Ovary (tissue), 9 donors: ENCODE data around the gene ADAMTSL4. TPM values are rescaled to one million over a fixed set of nuclear protein-coding genes. Genes with fewer than 3 reads are reported as not detected.

Experiments
- DNase-seq, 5 donors: peaks; one replicate each; pipeline ENCODE4 v3.0.0-alpha.2; 2019 to 2020
- H3K27ac ChIP-seq, 2 donors: fragments of 200-600 bp; one replicate each; pipeline versions ENCODE4 v1.5.1 to v1.8.0; 2019 to 2022
- H3K27me3 ChIP-seq: fragments of 200-600 bp; one replicate; pipeline ENCODE4 v1.8.0; 2022
- H3K36me3 ChIP-seq: fragments of 200-600 bp; sonication (generic); one replicate; pipeline ENCODE4 v1.5.1; 2019
- H3K4me1 ChIP-seq: one replicate; pipeline ENCODE4 v1.8.1; 2013; ENCODE audit warnings: mild to moderate bottlenecking, moderate library complexity; ENCODE audit not compliant: insufficient read depth
- H3K4me3 ChIP-seq: fragments of 200-600 bp; sonication (generic); one replicate; pipeline ENCODE4 v1.5.1; 2017
- H3K9me3 ChIP-seq, 2 donors: fragments of 200-600 bp in 1 of 2; sonication (generic) in 1 of 2; one replicate each; pipeline versions ENCODE4 v1.5.1 to v1.8.1; 2013 to 2019; ENCODE audit warnings: mild to moderate bottlenecking in 1 of 2, moderate library complexity in 1 of 2
- EP300 ChIP-seq: sonication (generic); formaldehyde crosslinking; IDR thresholded peaks from one replicate; pipeline ENCODE4 v1.6.1; 2017; ENCODE audit warnings: antibody characterized with exemption
- POLR2A ChIP-seq: fragments of 450-650 bp; IDR thresholded peaks from one replicate; pipeline ENCODE4 v1.6.1; 2017; ENCODE audit warnings: antibody characterized with exemption, mild to moderate bottlenecking, moderate library complexity
- WGBS, 3 donors: extraction: QIAGEN DNeasy Blood & Tissue Kit in 1 of 3; methylation state at CpG; one replicate each; pipeline versions ENCODE4 v1.1.5 to v1.1.7; 2013 to 2017; 5-methylcytosine and 5-hydroxymethylcytosine counted together
- intact Hi-C, 4 donors: fragments of 100-400 bp; cut with DNase I; formaldehyde crosslinking; loops; one replicate each; pipeline versions ENCODE4 v1.11.0 to v1.15.1; 2022 to 2023
- polyA plus RNA-seq, 2 donors: library from polyadenylated mRNA; stranded (reverse); fragments of 200-250 nt in 1 of 2; fragments of 350-450 nt in 1 of 2; fragmentation: Illumina TruSeq in 1 of 2; extraction: RNeasy Lipid Tissue Mini Kit (QIAGEN cat#74804) in 1 of 2; gene quantifications; one replicate each; pipeline ENCODE4 v1.2.3, GENCODE V29; 2013 to 2014
- total RNA-seq, 7 donors: library from RNA; depleted of rRNA in 2 of 7; stranded (reverse); fragments of >200 nt in 2 of 7; fragmentation: NEBNext Ultra II Directional in 3 of 7; extraction: Animal tissue kit (Norgen Biotek cat#: 25700) in 3 of 7; gene quantifications; one replicate each; pipeline versions ENCODE4 v1.1.0 to v1.2.4, GENCODE V29; 2016 to 2023
- TF ChIP-seq, protein P1 (sequence below), 3 donors: fragments of 450-650 bp in 2 of 3; fragments of 200-600 bp in 1 of 3; IDR thresholded peaks; one replicate each; pipeline versions ENCODE4 v1.5.1 to v1.8.0; 2016 to 2022; ENCODE audit warnings: antibody characterized with exemption in 3 of 3, mild to moderate bottlenecking in 1 of 3
- donor health status: DM: no; HTN: no; CAD: no; lungs with moderate emphysema.
- donor health status: DM: no; HTN: no; CAD: no.
- donor health status: Bipolar disorder and iron deficiency.
- donor health status: DM: yes; HTN: yes; CAD: no.
- donor health status: DM: no; HTN: no; CAD: no.
- donor health status: DM: yes; HTN: yes; CAD: no.

The ADAMTSL4 gene
- total and polyA plus RNA-seq, 9 donors: 8.8 to 86.6 (median 17.0) TPM

DNA sequence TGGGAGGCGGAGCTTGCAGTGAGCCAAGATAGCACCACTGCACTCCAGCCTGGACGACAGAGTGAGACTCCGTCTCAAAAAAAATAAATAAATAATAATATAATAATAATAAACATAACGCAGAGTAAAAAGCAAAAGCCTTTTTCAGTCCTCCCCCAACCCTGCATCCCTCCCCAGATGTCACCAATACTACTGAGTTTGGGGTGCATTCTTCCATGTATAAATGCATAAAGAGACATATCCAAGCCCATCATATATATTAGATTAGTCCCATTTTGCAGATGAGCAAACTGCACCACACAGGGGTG lies 930 bp upstream of the ADAMTSL4 start:
- no peaks in the 10 kb centered on the region for H3K9me3 ChIP-seq
- no peaks in the 10 kb centered on the region for H3K36me3 ChIP-seq
- intact Hi-C loops: no loop called here
- no peaks in the 10 kb centered on the region for H3K27me3 ChIP-seq
- 36 to 42% (median 38%) methylated on average over 4 of the region's 4 CpGs for WGBS, 3 donors
- H3K27ac ChIP-seq: peak overlapping the region; percentile 89 to 92
- H3K4me3 ChIP-seq: peak overlapping the region; percentile 59
- H3K4me1 ChIP-seq: peaks cover 16% of the 10 kb centered on the region
- no peak for DNase-seq
- TF ChIP-seq EP300 (no peak), POLR2A (no peak)

DNA sequence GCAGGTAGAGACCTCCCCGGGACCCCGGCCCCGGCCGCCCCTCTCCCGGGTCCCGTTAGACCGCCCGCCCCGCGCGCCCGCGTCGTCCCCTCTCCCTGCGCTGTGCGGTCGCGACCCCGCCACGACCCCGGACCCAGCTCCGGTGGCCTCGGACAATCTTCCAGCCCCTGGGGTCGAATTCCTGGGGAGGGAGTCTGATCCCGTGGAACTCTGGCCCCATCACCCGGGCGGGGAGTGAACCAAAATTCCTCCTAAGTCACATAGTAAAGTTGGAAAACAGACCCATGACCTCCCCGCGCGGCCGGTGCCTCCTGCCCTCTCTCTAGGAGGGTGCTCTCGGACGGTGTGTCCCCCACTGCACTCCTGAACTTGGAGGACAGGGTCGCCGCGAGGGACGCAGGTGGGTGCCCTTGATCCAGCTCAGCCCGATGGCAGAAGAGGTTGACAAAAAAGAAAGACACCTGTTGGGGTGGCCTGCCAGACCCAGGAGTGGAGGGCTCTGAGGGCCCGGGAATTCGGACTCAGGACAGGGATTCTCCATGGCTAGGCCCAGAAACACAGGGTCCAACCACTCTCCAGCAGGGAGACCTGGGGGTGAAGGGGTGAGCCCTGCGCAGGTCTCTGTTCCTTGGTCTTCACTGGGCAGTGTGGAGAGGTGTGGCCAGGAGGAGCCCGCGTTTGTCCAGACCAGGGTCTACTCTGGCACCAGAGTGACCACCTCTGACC lies 451 bp downstream of the ADAMTSL4 start:
- Histone ChIP-seq H3K27me3 (no peaks in the 10 kb centered on the region), H3K27ac (peak overlapping the region; percentile 89 to 92), H3K4me1 (peaks cover 16% of the 10 kb centered on the region), H3K36me3 (no peaks in the 10 kb centered on the region), H3K4me3 (peak overlapping the region; percentile 59), H3K9me3 (no peaks in the 10 kb centered on the region)
- intact Hi-C loops: loop anchor here in 3 of 4 donors (10.0 kb wide), 3 partner anchors 75 to 265 kb away; partner anchors contain the start of genes ENSA (in 1 of the 3) and GOLPH3L (in 1 of the 3)
- DNase-seq: peak; percentile 62 to 74 (median 69)
- WGBS, 3 donors: 3 to 10% (median 10%) methylated on average over 36 to 43 of the region's 43 CpGs
- TF ChIP-seq EP300 (no peak), POLR2A (peak; percentile 49)
- TF ChIP-seq, protein P1, sequence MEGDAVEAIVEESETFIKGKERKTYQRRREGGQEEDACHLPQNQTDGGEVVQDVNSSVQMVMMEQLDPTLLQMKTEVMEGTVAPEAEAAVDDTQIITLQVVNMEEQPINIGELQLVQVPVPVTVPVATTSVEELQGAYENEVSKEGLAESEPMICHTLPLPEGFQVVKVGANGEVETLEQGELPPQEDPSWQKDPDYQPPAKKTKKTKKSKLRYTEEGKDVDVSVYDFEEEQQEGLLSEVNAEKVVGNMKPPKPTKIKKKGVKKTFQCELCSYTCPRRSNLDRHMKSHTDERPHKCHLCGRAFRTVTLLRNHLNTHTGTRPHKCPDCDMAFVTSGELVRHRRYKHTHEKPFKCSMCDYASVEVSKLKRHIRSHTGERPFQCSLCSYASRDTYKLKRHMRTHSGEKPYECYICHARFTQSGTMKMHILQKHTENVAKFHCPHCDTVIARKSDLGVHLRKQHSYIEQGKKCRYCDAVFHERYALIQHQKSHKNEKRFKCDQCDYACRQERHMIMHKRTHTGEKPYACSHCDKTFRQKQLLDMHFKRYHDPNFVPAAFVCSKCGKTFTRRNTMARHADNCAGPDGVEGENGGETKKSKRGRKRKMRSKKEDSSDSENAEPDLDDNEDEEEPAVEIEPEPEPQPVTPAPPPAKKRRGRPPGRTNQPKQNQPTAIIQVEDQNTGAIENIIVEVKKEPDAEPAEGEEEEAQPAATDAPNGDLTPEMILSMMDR (IDR thresholded peaks at IDR 0.05): peak in 1 of 3 donors; percentile 9

DNA sequence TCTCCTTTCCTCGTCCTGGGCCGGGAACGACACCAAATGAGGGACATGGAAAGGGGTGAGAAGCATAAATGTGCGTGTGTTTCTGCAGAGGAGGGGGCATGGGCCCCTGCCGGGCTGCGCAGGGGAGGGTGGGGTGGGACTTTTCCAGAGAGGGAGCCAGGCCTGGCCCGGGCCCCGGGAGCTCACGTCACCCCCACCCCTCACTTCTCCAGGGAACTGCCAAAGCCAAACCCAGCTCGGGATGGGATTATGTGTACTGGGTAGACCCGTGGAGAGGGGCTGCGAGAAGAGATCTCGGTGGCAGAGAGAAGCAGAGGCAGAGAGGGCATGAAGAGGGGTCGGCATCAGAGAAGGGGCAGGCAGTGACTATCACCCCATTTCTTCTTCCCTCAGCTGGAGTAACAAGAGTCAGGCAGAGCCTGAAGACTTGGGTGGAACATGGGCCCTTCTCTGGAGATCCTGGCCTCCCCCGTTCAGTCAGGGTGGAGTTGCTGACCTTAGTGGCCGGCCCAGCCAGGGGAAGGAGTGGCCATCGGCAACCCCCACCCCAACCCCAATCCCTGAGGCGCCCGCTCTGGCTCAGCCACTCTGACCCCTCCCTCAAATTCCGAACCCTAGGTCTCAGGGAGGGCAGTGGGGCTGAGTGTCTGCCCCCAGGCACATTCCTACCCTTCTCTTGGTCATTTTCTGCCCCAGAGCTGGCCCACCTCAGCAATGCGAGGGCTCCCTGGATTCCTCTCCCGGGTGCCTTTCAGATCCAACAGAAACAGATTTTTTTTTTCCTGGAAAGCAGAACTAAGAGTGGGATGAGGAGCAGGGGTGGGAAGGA lies 1.2 kb downstream of the ADAMTSL4 start:
- H3K27me3 ChIP-seq: no peaks in the 10 kb centered on the region
- peak; percentile 72 to 86 (median 75) for DNase-seq
- H3K9me3 ChIP-seq: no peaks in the 10 kb centered on the region
- H3K27ac ChIP-seq: peak overlapping the region; percentile 89 to 92
- H3K4me3 ChIP-seq: peak overlapping the region; percentile 59
- 18 to 39% (median 32%) methylated on average over 22 of the region's 22 CpGs for WGBS, 3 donors
- TF ChIP-seq POLR2A: peak; percentile 36
- no peak for TF ChIP-seq EP300
- TF ChIP-seq, protein P1 (IDR thresholded peaks at IDR 0.05): no peak
- no peaks in the 10 kb centered on the region for H3K36me3 ChIP-seq
- H3K4me1 ChIP-seq: peaks cover 16% of the 10 kb centered on the region
- intact Hi-C loops: loop anchor here in 3 of 4 donors (10.0 kb wide), 3 partner anchors 74 to 264 kb away; partner anchors contain the start of genes ENSA (in 1 of the 3) and GOLPH3L (in 1 of the 3)

DNA sequence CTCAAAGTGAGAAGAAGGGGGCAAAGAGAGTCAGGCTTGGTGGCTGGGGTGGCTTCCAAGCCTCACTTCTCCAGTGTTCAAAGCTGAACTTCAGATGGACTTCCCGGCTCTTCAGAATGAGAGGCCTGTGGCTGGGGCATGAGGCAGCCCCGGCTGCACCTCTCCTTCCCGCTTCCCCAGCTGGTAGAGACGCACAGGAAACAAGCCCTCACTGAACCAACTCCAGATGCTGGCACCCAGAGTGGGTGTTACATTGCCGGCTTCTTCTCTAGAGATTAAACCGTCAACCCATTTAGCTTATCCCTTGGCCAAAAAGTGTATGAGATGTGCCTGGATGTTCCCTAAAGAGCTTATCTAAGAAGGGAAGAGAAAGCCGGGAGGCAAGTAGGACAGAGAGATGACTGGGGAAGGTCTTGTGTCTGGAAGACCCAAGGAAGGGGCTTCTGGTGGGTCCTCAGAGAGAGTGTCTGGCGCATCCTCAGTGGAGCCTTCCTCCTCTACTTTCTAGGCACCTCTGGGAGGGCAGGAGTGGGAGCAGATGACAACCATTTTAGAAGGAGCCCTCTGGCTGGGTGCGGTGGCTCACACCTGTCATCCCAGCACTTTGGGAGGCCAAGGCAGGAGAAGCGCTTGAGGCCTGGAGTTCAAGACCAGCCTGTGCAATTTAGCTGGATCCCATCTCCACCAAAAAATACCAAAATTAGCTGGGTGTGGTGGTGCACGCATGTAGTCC lies 2.0 kb downstream of the ADAMTSL4 start:
- Histone ChIP-seq H3K4me3 (no peak overlapping the region), H3K27me3 (no peaks in the 10 kb centered on the region)
- DNase-seq: peak in 1 of 5 donors; percentile 50

More for the DNA sequence above, 2.0 kb downstream of the ADAMTSL4 start:
- no peaks in the 10 kb centered on the region for H3K9me3 ChIP-seq
- H3K4me1 ChIP-seq: peaks cover 16% of the 10 kb centered on the region
- no peaks in the 10 kb centered on the region for H3K36me3 ChIP-seq
- intact Hi-C loops: loop anchor here in 3 of 4 donors (10.0 kb wide), 3 partner anchors 74 to 264 kb away; partner anchors contain the start of genes ENSA (in 1 of the 3) and GOLPH3L (in 1 of the 3)
- H3K27ac ChIP-seq: peak overlapping the region; percentile 89 to 92
- WGBS, 3 donors: 70 to 81% (median 75%) methylated on average over 11 of the region's 11 CpGs
- TF ChIP-seq EP300: no peak
- TF ChIP-seq, protein P1 (IDR thresholded peaks at IDR 0.05): no peak
- TF ChIP-seq POLR2A: no peak
